Tibial artery (tissue), 4 donors: ENCODE data around the gene G0S2.

ENCODE experiments used
- DNase-seq, 2 donors: peaks; one replicate each; pipeline ENCODE4 v3.0.0-alpha.2; 2019
- H3K27ac ChIP-seq, 2 donors: fragments of 200-600 bp; sonication (generic) in 1 of 2; 1 replicate in 1 of 2; 2 replicates in 1 of 2; pipeline ENCODE4 v1.5.1; 2018 to 2019; ENCODE audit warnings: mild to moderate bottlenecking in 1 of 2
- H3K27me3 ChIP-seq, 2 donors: fragments of 200-600 bp; sonication (generic) in 1 of 2; one replicate each; pipeline versions ENCODE4 v1.5.1 to v1.6.0; 2016 to 2019
- H3K36me3 ChIP-seq, 3 donors: fragments of 200-600 bp; sonication (generic) in 2 of 3; one replicate each; pipeline ENCODE4 v1.5.1; 2016 to 2019; ENCODE audit warnings: mild to moderate bottlenecking in 2 of 3
- H3K4me1 ChIP-seq, 4 donors: fragments of 200-600 bp; sonication (generic) in 2 of 4; 1 replicate in 3 of 4; 2 replicates in 1 of 4; pipeline ENCODE4 v1.5.1; 2016 to 2019
- H3K4me3 ChIP-seq, 2 donors: fragments of 200-600 bp; sonication (generic) in 1 of 2; 1 replicate in 1 of 2; 2 replicates in 1 of 2; pipeline ENCODE4 v1.5.1; 2018 to 2019; ENCODE audit warnings: mild to moderate bottlenecking in 2 of 2
- H3K9me3 ChIP-seq, 3 donors: fragments of 200-600 bp; sonication (generic) in 1 of 3; one replicate each; pipeline ENCODE4 v1.5.1; 2016 to 2019
- CTCF ChIP-seq, 2 experiments: fragments of 200-600 bp in 1 of 2; fragments of 450-650 bp in 1 of 2; IDR thresholded peaks; one replicate each; pipeline ENCODE4 v1.5.1; 2017 to 2019; ENCODE audit warnings: antibody characterized with exemption in 2 of 2, mild to moderate bottlenecking in 1 of 2, moderate library complexity in 1 of 2
- intact Hi-C: fragments of 100-400 bp; cut with DNase I; formaldehyde crosslinking; loops from one replicate; pipeline ENCODE4 v1.15.0; 2023; ENCODE audit warnings: low total_unique reads

G0S2 gene

DNA sequence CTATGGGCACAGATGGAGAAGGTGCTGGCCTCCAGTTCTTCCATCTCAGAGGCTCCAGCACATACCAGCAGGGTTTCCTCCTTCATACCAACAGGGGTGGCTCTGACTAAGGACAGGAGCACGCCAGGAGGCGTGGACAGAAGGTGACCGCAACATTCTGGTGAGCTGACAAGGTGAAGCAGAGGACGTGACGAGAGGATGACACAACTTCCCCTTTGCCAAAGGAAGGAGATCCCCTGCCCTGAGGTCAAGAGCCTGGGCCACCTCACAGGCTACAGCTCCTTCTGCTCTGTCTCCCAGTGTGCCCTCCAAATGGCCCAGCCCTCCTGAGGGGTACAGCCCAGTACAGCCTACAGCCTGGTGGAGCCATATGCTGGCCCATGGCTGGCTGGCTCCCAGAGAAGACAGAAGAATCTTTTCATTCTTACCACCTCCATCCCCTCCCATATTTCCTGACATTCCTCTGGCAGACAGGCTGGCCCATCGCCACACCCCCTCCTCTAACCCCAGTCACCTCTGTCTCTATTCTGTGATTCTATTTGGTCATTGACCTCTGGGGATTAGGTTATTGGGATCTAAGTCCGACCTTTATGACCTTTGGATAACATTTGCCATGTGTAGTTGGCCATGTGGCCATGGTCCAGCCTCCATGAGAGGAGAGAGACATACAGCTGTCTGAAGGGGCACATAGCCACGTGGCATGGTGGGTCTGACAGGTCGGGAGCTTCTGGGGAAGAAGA lies 17.9 kb upstream of the G0S2 start:
- no peak overlapping the region for H3K4me3 ChIP-seq
- TF ChIP-seq CTCF (IDR thresholded peaks at IDR 0.05), result no peak
- H3K4me1 ChIP-seq, result peaks cover 0 to 11% (median 7%) of the 10 kb centered on the region in 4 donors
- H3K27me3 ChIP-seq, result peaks cover 0 to 3% of the 10 kb centered on the region in 2 donors
- H3K27ac ChIP-seq, result no peak overlapping the region
- no peaks in the 10 kb centered on the region for H3K36me3 ChIP-seq
- intact Hi-C loops, result no loop called here
- no peaks in the 10 kb centered on the region for H3K9me3 ChIP-seq
- DNase-seq, result no peak

- intact Hi-C loops, result no loop called here
- H3K9me3 ChIP-seq, result no peaks in the 10 kb centered on the region
- no peak overlapping the region for H3K27ac ChIP-seq
- peaks cover 0 to 7% (median 6%) of the 10 kb centered on the region in 4 donors for H3K4me1 ChIP-seq
- no peaks in the 10 kb centered on the region for H3K36me3 ChIP-seq
- peaks cover 0 to 3% of the 10 kb centered on the region in 2 donors for H3K27me3 ChIP-seq
- no peak for TF ChIP-seq CTCF (IDR thresholded peaks at IDR 0.05)
- no peak overlapping the region for H3K4me3 ChIP-seq
- no peak for DNase-seq
These were observed 17.3 kb upstream of the G0S2 start for GRCh38 chr1:209657918-209658317.

DNA sequence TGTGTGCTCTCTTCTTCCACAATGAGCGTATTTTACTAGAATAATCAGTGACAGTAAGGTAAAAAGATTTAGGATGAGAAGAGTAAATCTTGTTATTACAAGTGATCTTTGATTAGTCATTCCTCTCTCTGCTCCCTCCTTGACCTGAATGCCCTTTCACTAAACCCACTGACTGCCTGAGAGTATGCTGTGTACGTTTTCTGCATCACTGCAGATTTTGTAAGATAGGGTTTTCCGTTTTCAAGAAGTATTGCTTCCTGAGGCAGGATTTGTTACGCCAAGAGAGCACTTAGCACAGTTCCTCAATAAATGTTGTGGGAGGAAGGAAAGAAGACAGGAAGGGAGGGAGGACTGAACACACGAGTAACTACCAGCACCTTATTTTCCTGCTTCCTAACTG lies 15.3 kb upstream of the G0S2 start:
- DNase-seq, result no peak
- no peaks in the 10 kb centered on the region for H3K4me1 ChIP-seq
- H3K4me3 ChIP-seq, result no peak overlapping the region
- no peaks in the 10 kb centered on the region for H3K9me3 ChIP-seq
- no peak for TF ChIP-seq CTCF (IDR thresholded peaks at IDR 0.05)
- no peak overlapping the region for H3K27ac ChIP-seq
- no peaks in the 10 kb centered on the region for H3K36me3 ChIP-seq
- intact Hi-C loops, result no loop called here
- H3K27me3 ChIP-seq, result peaks cover 0 to 3% of the 10 kb centered on the region in 2 donors

DNA sequence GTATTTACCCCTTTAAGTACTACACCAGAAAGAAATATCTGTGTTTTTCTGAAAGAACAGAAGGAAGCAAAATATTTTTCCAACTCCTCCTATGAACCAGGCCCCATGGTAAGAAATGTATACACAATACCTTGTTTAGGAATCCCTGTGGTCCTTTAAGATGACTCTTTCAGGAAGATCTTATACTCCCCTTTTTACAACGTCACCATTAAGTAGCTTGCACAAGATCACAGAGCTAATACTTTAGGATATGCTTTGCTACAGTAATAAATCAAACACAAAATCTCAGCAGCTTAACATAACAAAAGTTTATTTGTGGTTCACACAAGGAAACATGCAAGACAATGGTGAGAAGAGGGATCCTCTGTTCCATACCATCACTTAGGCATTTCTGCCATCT lies 14.1 kb upstream of the G0S2 start:
- intact Hi-C loops, result no loop called here
- H3K9me3 ChIP-seq, result no peaks in the 10 kb centered on the region
- no peaks in the 10 kb centered on the region for H3K36me3 ChIP-seq
- no peak overlapping the region for H3K4me3 ChIP-seq
- no peak for TF ChIP-seq CTCF (IDR thresholded peaks at IDR 0.05)
- H3K27me3 ChIP-seq, result peaks cover 0 to 3% of the 10 kb centered on the region in 2 donors
- H3K4me1 ChIP-seq, result no peaks in the 10 kb centered on the region
- no peak for DNase-seq
- H3K27ac ChIP-seq, result no peak overlapping the region

DNA sequence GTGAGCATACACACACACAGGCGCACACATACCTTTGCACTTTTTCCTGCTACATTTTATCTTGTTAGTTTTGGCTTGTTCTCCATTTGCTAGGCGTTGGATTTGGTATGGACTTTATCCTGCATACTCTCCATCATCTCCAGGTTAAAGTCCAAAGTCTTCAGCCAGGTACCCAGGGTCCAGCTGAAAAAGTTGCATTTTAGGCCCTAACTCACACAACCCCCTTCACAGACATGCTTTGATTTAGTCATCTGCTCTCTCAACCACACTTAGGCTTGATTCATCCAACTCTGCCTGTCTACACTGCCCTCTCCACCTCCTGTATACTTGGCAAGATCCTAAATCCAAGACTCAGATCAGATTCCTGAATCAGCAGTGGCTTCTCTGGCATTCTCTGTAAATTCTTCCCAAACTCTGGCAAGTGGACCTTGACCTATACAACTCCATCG lies 12.3 kb upstream of the G0S2 start:
- no peaks in the 10 kb centered on the region for H3K4me1 ChIP-seq
- DNase-seq, result no peak
- H3K4me3 ChIP-seq, result no peak overlapping the region
- no peaks in the 10 kb centered on the region for H3K9me3 ChIP-seq
- no peaks in the 10 kb centered on the region for H3K27me3 ChIP-seq
- intact Hi-C loops, result no loop called here
- TF ChIP-seq CTCF (IDR thresholded peaks at IDR 0.05), result no peak
- H3K27ac ChIP-seq, result no peak overlapping the region
- no peaks in the 10 kb centered on the region for H3K36me3 ChIP-seq
